Calu3 (cell line): ENCODE results near the gene NR1H2. TPM values are rescaled to one million over a fixed set of nuclear protein-coding genes. Genes with fewer than 3 reads are reported as not detected.

Experiments used
- BruUV-seq: library from RNA; stranded (reverse); fragments of 400-500 nt; replicated peaks from 2 replicates; lab custom pipeline; 2021; lab: Mats Ljungman, UMichigan
- CTCF ChIA-PET: fragments of 300-600 bp; sonication (Branson Sonifier 250); formaldehyde crosslinking; loops from one replicate; lab custom pipeline; 2022; ENCODE audit warnings: antibody characterized with exemption; lab: Charles Lee
- DNase-seq: peaks from one replicate; pipeline ENCODE4 v3.0.0; 2022
- H3K27ac Mint-ChIP-seq: one replicate; pipeline ENCODE4 v1.8.0; 2022; ENCODE audit warnings: mixed read lengths; ENCODE audit not compliant: unreplicated experiment
- H3K27me3 Mint-ChIP-seq: one replicate; pipeline ENCODE4 v1.8.0; 2022; ENCODE audit warnings: mixed read lengths; ENCODE audit not compliant: unreplicated experiment
- H3K36me3 Mint-ChIP-seq: one replicate; pipeline ENCODE4 v1.8.0; 2022; ENCODE audit warnings: mild to moderate bottlenecking, moderate library complexity, mixed read lengths; ENCODE audit not compliant: insufficient read depth, unreplicated experiment
- H3K4me1 Mint-ChIP-seq: one replicate; pipeline ENCODE4 v1.8.0; 2022; ENCODE audit warnings: mild to moderate bottlenecking, low read depth, mixed read lengths; ENCODE audit not compliant: unreplicated experiment
- H3K4me3 Mint-ChIP-seq: one replicate; pipeline ENCODE4 v1.8.0; 2022; ENCODE audit warnings: mild to moderate bottlenecking, low read depth, moderate library complexity, mixed read lengths; ENCODE audit not compliant: unreplicated experiment
- H3K9me3 Mint-ChIP-seq: one replicate; pipeline ENCODE4 v1.8.0; 2022; ENCODE audit warnings: low read depth, mixed read lengths; ENCODE audit not compliant: unreplicated experiment
- CTCF ChIP-seq: fragments of 200-600 bp; IDR thresholded peaks from one replicate; pipeline ENCODE4 v1.8.0; 2022; ENCODE audit warnings: antibody characterized with exemption; ENCODE audit not compliant: unreplicated experiment
- intact Hi-C: fragments of 100-400 bp; cut with micrococcal nuclease; formaldehyde crosslinking; loops from one replicate; pipeline ENCODE4 v1.10.0; 2022; ENCODE audit not compliant: unreplicated experiment
- total RNA-seq: library from RNA; stranded (reverse); gene quantifications from 2 replicates; pipeline ENCODE4 v1.2.3, GENCODE V29; 2022

NR1H2 gene
- total RNA-seq, 1 experiment from 2014 or later: 77.5 TPM

- intact Hi-C loops: no loop called here
- CTCF ChIA-PET: no interaction called here
- Mint-ChIP-seq H3K36me3 (peaks cover 23% of the 10 kb centered on the region), H3K4me1 (no peaks in the 10 kb centered on the region), H3K27ac (no peak overlapping the region), H3K4me3 (no peak overlapping the region), H3K9me3 (no peaks in the 10 kb centered on the region), H3K27me3 (peaks cover 40% of the 10 kb centered on the region)
- BruUV-seq: no TSS peak
- TF ChIP-seq CTCF: no peak
- no peak for DNase-seq
Observed at GRCh38 chr19:50427997-50428425, 51.8 kb downstream of the NR1H2 start.

- intact Hi-C loops: no loop called here
- Mint-ChIP-seq H3K4me1 (no peaks in the 10 kb centered on the region), H3K9me3 (no peaks in the 10 kb centered on the region), H3K27me3 (peaks cover 49% of the 10 kb centered on the region), H3K36me3 (peaks cover 27% of the 10 kb centered on the region), H3K4me3 (no peak overlapping the region), H3K27ac (no peak overlapping the region)
- DNase-seq: no peak
- CTCF ChIA-PET: no interaction called here
- no peak for TF ChIP-seq CTCF
- no TSS peak for BruUV-seq
Observed at GRCh38 chr19:50428772-50429463, 52.7 kb downstream of the NR1H2 start.

GRCh38 chr19:50430888-50431342 lies 54.7 kb downstream of the NR1H2 start:
- peaks cover 27% of the 10 kb centered on the region for H3K36me3 Mint-ChIP-seq
- no peak for TF ChIP-seq CTCF
- CTCF ChIA-PET: no interaction called here
- no peaks in the 10 kb centered on the region for H3K9me3 Mint-ChIP-seq
- H3K4me3 Mint-ChIP-seq: peak overlapping the region; percentile 75
- no peaks in the 10 kb centered on the region for H3K4me1 Mint-ChIP-seq
- H3K27ac Mint-ChIP-seq: peak overlapping the region; percentile 11
- no peak for DNase-seq
- BruUV-seq: no TSS peak
- intact Hi-C loops: no loop called here
- H3K27me3 Mint-ChIP-seq: peaks cover 66% of the 10 kb centered on the region

GRCh38 chr19:50431343-50432220 lies 55.3 kb downstream of the NR1H2 start:
- Mint-ChIP-seq H3K4me3 (peak overlapping the region; percentile 75), H3K27me3 (peaks cover 73% of the 10 kb centered on the region), H3K36me3 (peaks cover 27% of the 10 kb centered on the region), H3K27ac (peak overlapping the region; percentile 87), H3K4me1 (no peaks in the 10 kb centered on the region), H3K9me3 (no peaks in the 10 kb centered on the region)
- intact Hi-C loops: no loop called here
- no TSS peak for BruUV-seq
- TF ChIP-seq CTCF: no peak
- DNase-seq: peak; percentile 91
- CTCF ChIA-PET: no interaction called here
